K562 (cell line): ENCODE measurements around the gene TENM4. TPM values are rescaled to one million over a fixed set of nuclear protein-coding genes. Genes with fewer than 3 reads are reported as not detected.

ENCODE experiments used
- ATAC-seq: fragments of 200-7000 bp; cut with Tn5 transposase; 3 replicates; pipeline ENCODE4 v1.9.1; 2020; ENCODE audit warnings: moderate library complexity
- BruUV-seq: library from RNA; stranded (reverse); fragments of 400-500 nt; replicated peaks from 2 replicates; lab custom pipeline; 2021; lab: Mats Ljungman, UMichigan
- CTCF ChIA-PET: fragments of 300-600 bp; formaldehyde crosslinking; extraction: SDS; loops from one replicate; lab custom pipeline; 2021; ENCODE audit warnings: low intra/inter-chr PET ratio; lab: Yijun Ruan, JAX
- POLR2A ChIA-PET: fragments of 300-600, 350-650 bp; sonication (Branson Sonifier 250); formaldehyde crosslinking; extraction: SDS; loops from one replicate; lab custom pipeline; 2021; ENCODE audit warnings: antibody characterized with exemption, inconsistent platforms; lab: Yijun Ruan, JAX
- DNase-seq, 4 experiments: peaks; one replicate each; pipeline versions ENCODE4 v3.0.0 to v3.0.0-alpha.2; 2011 to 2018; ENCODE audit warnings: low spot score in 3 of 4, mixed read lengths in 3 of 4; ENCODE audit errors: extremely low read depth in 1 of 4
- FAIRE-seq: peaks from 2 replicates; lab custom pipeline; 2011; peaks lifted over from hg19 to GRCh38; lab: Jason Lieb, UNC
- H2AFZ ChIP-seq: 2 replicates; pipeline ENCODE4 v1.6.0; 2011; ENCODE audit warnings: low read depth, low read length, control low read depth, inconsistent platforms
- H3K27ac ChIP-seq: fragments of 200-600 bp; 3 replicates; pipeline ENCODE4 v1.8.0; 2011; ENCODE audit warnings: low read depth, mild to moderate bottlenecking, control low read depth, inconsistent platforms, low read length, moderate library complexity, mixed read lengths; ENCODE audit errors: extremely low read depth
- H3K27me3 ChIP-seq, 2 experiments: fragments of 300-600 bp in 1 of 2; 2 replicates in 1 of 2; 3 replicates in 1 of 2; pipeline versions ENCODE4 v1.6.0 to v1.8.0; 2011; ENCODE audit warnings: inconsistent platforms in 2 of 2, low read length in 2 of 2, mild to moderate bottlenecking in 1 of 2, mixed read lengths in 1 of 2, moderate library complexity in 1 of 2; ENCODE audit not compliant: control insufficient read depth in 2 of 2, insufficient read depth in 2 of 2
- H3K36me3 ChIP-seq: fragments of 300-600 bp; 3 replicates; pipeline ENCODE4 v1.8.0; 2011; ENCODE audit warnings: mild to moderate bottlenecking, low read length, inconsistent platforms; ENCODE audit not compliant: control insufficient read depth, insufficient read depth
- H3K4me1 ChIP-seq, 2 experiments: fragments of 200-600 bp in 1 of 2; replicated peaks in 1 of 2; 2 replicates in 1 of 2; 3 replicates in 1 of 2; pipeline versions ENCODE4 v1.5.1 to v1.8.0; 2011; ENCODE audit warnings: inconsistent platforms in 2 of 2, low read length in 2 of 2, mild to moderate bottlenecking in 1 of 2, mixed read lengths in 1 of 2, moderate library complexity in 1 of 2; ENCODE audit not compliant: control insufficient read depth in 2 of 2, insufficient read depth in 2 of 2
- H3K4me2 ChIP-seq: 2 replicates; pipeline ENCODE4 v1.6.1; 2011; ENCODE audit warnings: low read length, control low read depth, inconsistent platforms, mixed read lengths; ENCODE audit not compliant: insufficient read depth
- H3K4me3 ChIP-seq: fragments of 200-600 bp; sonication (generic), shearing (Covaris generic); 2 replicates; pipeline ENCODE4 v1.5.1; 2016; ENCODE audit warnings: control low read depth, inconsistent platforms
- H3K79me2 ChIP-seq: fragments of 200-600 bp; 3 replicates; pipeline ENCODE4 v1.8.0; 2011; ENCODE audit warnings: low read length, inconsistent platforms; ENCODE audit not compliant: control insufficient read depth, insufficient read depth
- H3K9ac ChIP-seq, 2 experiments: 2 replicates each; pipeline versions ENCODE4 v1.6.0 to v1.6.1; 2011; ENCODE audit warnings: low read depth in 2 of 2, low read length in 2 of 2, control low read depth in 1 of 2, inconsistent platforms in 1 of 2, mild to moderate bottlenecking in 1 of 2, mixed read lengths in 1 of 2; ENCODE audit not compliant: insufficient read depth in 1 of 2
- H3K9me1 ChIP-seq: one replicate; pipeline ENCODE4 v1.6.0; 2011; ENCODE audit warnings: inconsistent platforms, mild to moderate bottlenecking, low read length, moderate library complexity; ENCODE audit not compliant: control insufficient read depth, insufficient read depth
- H3K9me3 ChIP-seq: replicated peaks from 2 replicates; pipeline ENCODE4 v1.5.1; 2011; ENCODE audit warnings: low read depth, low read length, inconsistent platforms; ENCODE audit not compliant: control insufficient read depth, insufficient read depth
- H4K20me1 ChIP-seq: replicated peaks from 2 replicates; pipeline ENCODE4 v1.6.1; 2011; ENCODE audit warnings: low read length, inconsistent platforms, mixed read lengths; ENCODE audit not compliant: control insufficient read depth, insufficient read depth
- ARID1B ChIP-seq: fragments of 450-650 bp; IDR thresholded peaks from 2 replicates; pipeline ENCODE4 v1.6.1; 2016; ENCODE audit warnings: antibody characterized with exemption, mild to moderate bottlenecking, inconsistent platforms
- MGA ChIP-seq: fragments of 450-650 bp; IDR thresholded peaks from 2 replicates; pipeline ENCODE4 v1.6.1; 2016; ENCODE audit warnings: mild to moderate bottlenecking, moderate library complexity
- ZNF175 ChIP-seq: fragments of 200-800 bp; sonication (Bioruptor generic); IDR thresholded peaks from 2 replicates; pipeline ENCODE4 v1.6.1; 2016; ENCODE audit warnings: low read depth, mild to moderate bottlenecking, missing genetic modification characterization, missing compliant biosample characterization
- WGBS: fragments of 100-300 bp; shearing (Covaris generic); methylation state at CpG from one replicate; pipeline ENCODE4 v1.1.6; 2016; ENCODE audit warnings: low coverage, mixed read lengths; ENCODE audit not compliant: insufficient coverage; ENCODE audit errors: missing lambda C conversion rate; 5-methylcytosine and 5-hydroxymethylcytosine counted together
- in situ Hi-C: fragments of 300-500 bp; cut with MboI; formaldehyde crosslinking; loops from 4 replicates; pipeline ENCODE4 v1.15.0; 2018; ENCODE audit warnings: inconsistent platforms, mixed read lengths
- intact Hi-C: fragments of 100-400 bp; cut with micrococcal nuclease; formaldehyde crosslinking; loops from 2 replicates; pipeline ENCODE4 v1.14.2; 2022
- polyA plus RNA-seq, 8 experiments: library from polyadenylated mRNA; depleted of rRNA in 4 of 8; stranded (reverse) in 5 of 8; unstranded in 3 of 8; fragments of >200 nt; fragmentation: Nextera tagmentation in 2 of 8; fragmentation: Illumina TruSeq in 1 of 8; extraction: Ambion mirVana in 2 of 8; extraction: Trizol in 1 of 8; gene quantifications; 2 replicates each; pipeline versions ENCODE4 v1.2.1 to v1.2.3, GENCODE V29; 2011 to 2014; ENCODE audit warnings: inconsistent platforms in 1 of 8, missing spikeins in 1 of 8
- total RNA-seq, 7 experiments: library from RNA; depleted of rRNA in 6 of 7; stranded (reverse); fragments of >200 nt in 6 of 7; fragmentation: Illumina TruSeq in 2 of 7; extraction: Trizol in 2 of 7; gene quantifications; 2 replicates each; pipeline versions ENCODE4 v1.2.1 to v1.2.3, GENCODE V29; 2011 to 2021; ENCODE audit warnings: low replicate concordance in 1 of 7

Gene TENM4
- total and polyA plus RNA-seq, 9 of the 15 experiments (the other 6 are each of a cell fraction or from before 2014, with no cell fraction given), result 0.16 TPM; not detected in 8

DNA sequence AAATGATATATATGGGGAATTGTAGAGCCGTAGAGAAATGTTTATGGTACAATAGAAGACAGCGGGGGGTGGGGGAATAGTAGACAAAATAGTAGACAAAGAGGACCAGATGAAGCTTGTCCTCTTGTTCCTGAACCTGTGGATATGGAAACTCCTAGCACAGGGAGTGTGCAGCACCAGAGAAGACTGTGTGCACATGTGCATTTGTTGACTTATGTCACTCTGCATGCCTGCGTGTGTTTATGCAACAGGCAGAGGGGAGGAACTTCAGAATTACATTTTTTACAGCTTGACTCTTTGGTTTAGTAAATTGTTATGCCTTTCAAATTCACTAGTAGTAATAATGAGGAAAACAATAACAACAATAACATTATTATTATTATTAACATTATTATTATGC, 36.0 kb downstream of the TENM4 start:
- no peaks in the 10 kb centered on the region for H3K4me1 ChIP-seq
- H3K9me3 ChIP-seq, result no peaks in the 10 kb centered on the region
- H3K4me2 ChIP-seq, result no peak overlapping the region
- H4K20me1 ChIP-seq, result no peaks in the 10 kb centered on the region
- FAIRE-seq, result no peak
- ChIA-PET CTCF (no interaction called here), POLR2A (no interaction called here)
- no peaks in the 10 kb centered on the region for H3K36me3 ChIP-seq
- no peak overlapping the region for H3K4me3 ChIP-seq
- H3K27ac ChIP-seq, result no peak overlapping the region
- no peaks in the 10 kb centered on the region for H3K9me1 ChIP-seq
- no peak overlapping the region for H2AFZ ChIP-seq
- in situ Hi-C loops (no loop called here), intact Hi-C loops (no loop called here)
- no peak for TF ChIP-seq ARID1B
- TF ChIP-seq ZNF175 (CRISPR knock-in tag), result no peak
- TF ChIP-seq MGA, result no peak
- H3K9ac ChIP-seq, result no peak overlapping the region
- 9% methylated on average over 3 of the region's 3 CpGs for WGBS
- no peak for ATAC-seq
- BruUV-seq, result no TSS peak
- H3K27me3 ChIP-seq, result no peaks in the 10 kb centered on the region
- H3K79me2 ChIP-seq, result no peaks in the 10 kb centered on the region
- no peak for DNase-seq
